ENCODE data around the gene UNC93A. TPM values are rescaled to one million over a fixed set of nuclear protein-coding genes. Genes with fewer than 3 reads are reported as not detected.

Gene UNC93A
- total and polyA plus RNA-seq, 9 of the 15 experiments (the other 6 are each of a cell fraction or from before 2014, with no cell fraction given), result not detected

DNA sequence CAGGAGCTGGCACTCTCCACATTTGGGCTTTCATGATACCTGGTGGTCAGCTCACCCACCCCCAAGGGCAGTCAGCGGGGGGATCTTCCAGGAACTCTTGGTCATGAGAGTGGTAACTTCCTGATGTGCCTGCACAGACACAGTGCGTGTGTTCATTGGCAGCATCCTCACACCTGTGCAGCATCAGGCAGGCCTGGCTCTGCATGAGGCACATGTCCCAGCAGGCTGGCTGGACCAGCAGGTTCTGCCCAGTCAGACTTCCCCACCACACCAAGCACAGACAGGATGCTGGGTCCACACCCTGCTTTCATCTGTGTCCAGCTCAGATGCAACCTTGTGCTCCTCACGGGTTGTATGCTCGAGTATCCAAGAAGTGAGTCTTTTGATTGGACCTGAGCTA, 15.7 kb upstream of the UNC93A start:
- no peak for ATAC-seq
- H3K4me3 ChIP-seq, result no peak overlapping the region
- peaks cover 0 to 36% of the 10 kb centered on the region in 2 experiments; a peak in 2 of 5 replicates for H3K27me3 ChIP-seq (ENCODE audit: control insufficient read depth in 2 of 2, insufficient read depth in 2 of 2, low read length in 2 of 2)
- no peak overlapping the region for H3K27ac ChIP-seq (ENCODE audit: extremely low read depth, low read depth, low read length)
- no peaks in the 10 kb centered on the region for H3K36me3 ChIP-seq (ENCODE audit: control insufficient read depth, insufficient read depth, low read length)
- no peak overlapping the region for H3K4me2 ChIP-seq (ENCODE audit: insufficient read depth, low read length)
- CTCF ChIA-PET (ENCODE audit: low intra/inter-chr PET ratio), result no interaction called here
- in situ Hi-C loops (cut with MboI), result loop anchor here (25.0 kb wide), 1 partner anchor 513 kb away; no protein-coding TSS in a partner anchor
- BruUV-seq (replicated peaks), result no TSS peak
- H3K9ac ChIP-seq (ENCODE audit: insufficient read depth in 1 of 2, low read depth in 2 of 2, low read length in 2 of 2), result no peak overlapping the region
- H3K79me2 ChIP-seq (ENCODE audit: control insufficient read depth, insufficient read depth, low read length), result no peaks in the 10 kb centered on the region
- no peak for FAIRE-seq
- no peak for DNase-seq (ENCODE audit: extremely low read depth in 1 of 4, low spot score in 3 of 4)
- H3K4me1 ChIP-seq (replicated peaks in 1 of 2; ENCODE audit: control insufficient read depth in 2 of 2, insufficient read depth in 2 of 2, low read length in 2 of 2), result no peaks in the 10 kb centered on the region
- no peaks in the 10 kb centered on the region for H3K9me1 ChIP-seq (ENCODE audit: control insufficient read depth, insufficient read depth, low read length)
- POLR2A ChIA-PET, result interaction anchor here (0.5 kb wide), 1 partner anchor 256 kb away, joined by 3 read pairs; no protein-coding TSS in a partner anchor
- WGBS (ENCODE audit: insufficient coverage, low coverage, missing lambda C conversion rate), result 0% methylated on average over 4 of the region's 4 CpGs
- no peaks in the 10 kb centered on the region for H4K20me1 ChIP-seq (replicated peaks; ENCODE audit: control insufficient read depth, insufficient read depth, low read length)
- no peak overlapping the region for H2AFZ ChIP-seq (ENCODE audit: low read depth, low read length)
- intact Hi-C loops (cut with micrococcal nuclease), result no loop called here
- H3K9me3 ChIP-seq (replicated peaks; ENCODE audit: control insufficient read depth, insufficient read depth, low read depth, low read length), result no peaks in the 10 kb centered on the region
- TF ChIP-seq, protein P1, sequence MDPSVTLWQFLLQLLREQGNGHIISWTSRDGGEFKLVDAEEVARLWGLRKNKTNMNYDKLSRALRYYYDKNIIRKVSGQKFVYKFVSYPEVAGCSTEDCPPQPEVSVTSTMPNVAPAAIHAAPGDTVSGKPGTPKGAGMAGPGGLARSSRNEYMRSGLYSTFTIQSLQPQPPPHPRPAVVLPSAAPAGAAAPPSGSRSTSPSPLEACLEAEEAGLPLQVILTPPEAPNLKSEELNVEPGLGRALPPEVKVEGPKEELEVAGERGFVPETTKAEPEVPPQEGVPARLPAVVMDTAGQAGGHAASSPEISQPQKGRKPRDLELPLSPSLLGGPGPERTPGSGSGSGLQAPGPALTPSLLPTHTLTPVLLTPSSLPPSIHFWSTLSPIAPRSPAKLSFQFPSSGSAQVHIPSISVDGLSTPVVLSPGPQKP (CRISPR knock-in tag; IDR thresholded peaks at IDR 0.05), result no peak
- TF ChIP-seq, protein P2, sequence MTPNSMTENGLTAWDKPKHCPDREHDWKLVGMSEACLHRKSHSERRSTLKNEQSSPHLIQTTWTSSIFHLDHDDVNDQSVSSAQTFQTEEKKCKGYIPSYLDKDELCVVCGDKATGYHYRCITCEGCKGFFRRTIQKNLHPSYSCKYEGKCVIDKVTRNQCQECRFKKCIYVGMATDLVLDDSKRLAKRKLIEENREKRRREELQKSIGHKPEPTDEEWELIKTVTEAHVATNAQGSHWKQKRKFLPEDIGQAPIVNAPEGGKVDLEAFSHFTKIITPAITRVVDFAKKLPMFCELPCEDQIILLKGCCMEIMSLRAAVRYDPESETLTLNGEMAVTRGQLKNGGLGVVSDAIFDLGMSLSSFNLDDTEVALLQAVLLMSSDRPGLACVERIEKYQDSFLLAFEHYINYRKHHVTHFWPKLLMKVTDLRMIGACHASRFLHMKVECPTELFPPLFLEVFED (CRISPR knock-in tag; conservative IDR thresholded peaks at IDR 0.05), result no peak
- TF ChIP-seq NFIC (IDR thresholded peaks at IDR 0.05), result no peak
- TF ChIP-seq, protein P3, sequence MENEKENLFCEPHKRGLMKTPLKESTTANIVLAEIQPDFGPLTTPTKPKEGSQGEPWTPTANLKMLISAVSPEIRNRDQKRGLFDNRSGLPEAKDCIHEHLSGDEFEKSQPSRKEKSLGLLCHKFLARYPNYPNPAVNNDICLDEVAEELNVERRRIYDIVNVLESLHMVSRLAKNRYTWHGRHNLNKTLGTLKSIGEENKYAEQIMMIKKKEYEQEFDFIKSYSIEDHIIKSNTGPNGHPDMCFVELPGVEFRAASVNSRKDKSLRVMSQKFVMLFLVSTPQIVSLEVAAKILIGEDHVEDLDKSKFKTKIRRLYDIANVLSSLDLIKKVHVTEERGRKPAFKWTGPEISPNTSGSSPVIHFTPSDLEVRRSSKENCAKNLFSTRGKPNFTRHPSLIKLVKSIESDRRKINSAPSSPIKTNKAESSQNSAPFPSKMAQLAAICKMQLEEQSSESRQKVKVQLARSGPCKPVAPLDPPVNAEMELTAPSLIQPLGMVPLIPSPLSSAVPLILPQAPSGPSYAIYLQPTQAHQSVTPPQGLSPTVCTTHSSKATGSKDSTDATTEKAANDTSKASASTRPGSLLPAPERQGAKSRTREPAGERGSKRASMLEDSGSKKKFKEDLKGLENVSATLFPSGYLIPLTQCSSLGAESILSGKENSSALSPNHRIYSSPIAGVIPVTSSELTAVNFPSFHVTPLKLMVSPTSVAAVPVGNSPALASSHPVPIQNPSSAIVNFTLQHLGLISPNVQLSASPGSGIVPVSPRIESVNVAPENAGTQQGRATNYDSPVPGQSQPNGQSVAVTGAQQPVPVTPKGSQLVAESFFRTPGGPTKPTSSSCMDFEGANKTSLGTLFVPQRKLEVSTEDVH (IDR thresholded peaks at IDR 0.05; ENCODE audit: low read depth, partially characterized antibody), result no peak
- TF ChIP-seq, protein P4, sequence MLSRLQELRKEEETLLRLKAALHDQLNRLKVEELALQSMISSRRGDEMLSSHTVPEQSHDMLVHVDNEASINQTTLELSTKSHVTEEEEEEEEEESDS (CRISPR knock-in tag; IDR thresholded peaks at IDR 0.05), result no peak
- TF ChIP-seq TFAM (CRISPR knock-in tag; conservative IDR thresholded peaks at IDR 0.05), result no peak
- no peak for TF ChIP-seq ZNF354B (CRISPR knock-in tag; IDR thresholded peaks at IDR 0.05)
- no peak for TF ChIP-seq NUFIP1 (IDR thresholded peaks at IDR 0.05; ENCODE audit: partially characterized antibody)
- TF ChIP-seq, protein P5, sequence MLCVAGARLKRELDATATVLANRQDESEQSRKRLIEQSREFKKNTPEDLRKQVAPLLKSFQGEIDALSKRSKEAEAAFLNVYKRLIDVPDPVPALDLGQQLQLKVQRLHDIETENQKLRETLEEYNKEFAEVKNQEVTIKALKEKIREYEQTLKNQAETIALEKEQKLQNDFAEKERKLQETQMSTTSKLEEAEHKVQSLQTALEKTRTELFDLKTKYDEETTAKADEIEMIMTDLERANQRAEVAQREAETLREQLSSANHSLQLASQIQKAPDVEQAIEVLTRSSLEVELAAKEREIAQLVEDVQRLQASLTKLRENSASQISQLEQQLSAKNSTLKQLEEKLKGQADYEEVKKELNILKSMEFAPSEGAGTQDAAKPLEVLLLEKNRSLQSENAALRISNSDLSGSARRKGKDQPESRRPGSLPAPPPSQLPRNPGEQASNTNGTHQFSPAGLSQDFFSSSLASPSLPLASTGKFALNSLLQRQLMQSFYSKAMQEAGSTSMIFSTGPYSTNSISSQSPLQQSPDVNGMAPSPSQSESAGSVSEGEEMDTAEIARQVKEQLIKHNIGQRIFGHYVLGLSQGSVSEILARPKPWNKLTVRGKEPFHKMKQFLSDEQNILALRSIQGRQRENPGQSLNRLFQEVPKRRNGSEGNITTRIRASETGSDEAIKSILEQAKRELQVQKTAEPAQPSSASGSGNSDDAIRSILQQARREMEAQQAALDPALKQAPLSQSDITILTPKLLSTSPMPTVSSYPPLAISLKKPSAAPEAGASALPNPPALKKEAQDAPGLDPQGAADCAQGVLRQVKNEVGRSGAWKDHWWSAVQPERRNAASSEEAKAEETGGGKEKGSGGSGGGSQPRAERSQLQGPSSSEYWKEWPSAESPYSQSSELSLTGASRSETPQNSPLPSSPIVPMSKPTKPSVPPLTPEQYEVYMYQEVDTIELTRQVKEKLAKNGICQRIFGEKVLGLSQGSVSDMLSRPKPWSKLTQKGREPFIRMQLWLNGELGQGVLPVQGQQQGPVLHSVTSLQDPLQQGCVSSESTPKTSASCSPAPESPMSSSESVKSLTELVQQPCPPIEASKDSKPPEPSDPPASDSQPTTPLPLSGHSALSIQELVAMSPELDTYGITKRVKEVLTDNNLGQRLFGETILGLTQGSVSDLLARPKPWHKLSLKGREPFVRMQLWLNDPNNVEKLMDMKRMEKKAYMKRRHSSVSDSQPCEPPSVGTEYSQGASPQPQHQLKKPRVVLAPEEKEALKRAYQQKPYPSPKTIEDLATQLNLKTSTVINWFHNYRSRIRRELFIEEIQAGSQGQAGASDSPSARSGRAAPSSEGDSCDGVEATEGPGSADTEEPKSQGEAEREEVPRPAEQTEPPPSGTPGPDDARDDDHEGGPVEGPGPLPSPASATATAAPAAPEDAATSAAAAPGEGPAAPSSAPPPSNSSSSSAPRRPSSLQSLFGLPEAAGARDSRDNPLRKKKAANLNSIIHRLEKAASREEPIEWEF (CRISPR knock-in tag; IDR thresholded peaks at IDR 0.05), result no peak
- TF ChIP-seq, protein P6, sequence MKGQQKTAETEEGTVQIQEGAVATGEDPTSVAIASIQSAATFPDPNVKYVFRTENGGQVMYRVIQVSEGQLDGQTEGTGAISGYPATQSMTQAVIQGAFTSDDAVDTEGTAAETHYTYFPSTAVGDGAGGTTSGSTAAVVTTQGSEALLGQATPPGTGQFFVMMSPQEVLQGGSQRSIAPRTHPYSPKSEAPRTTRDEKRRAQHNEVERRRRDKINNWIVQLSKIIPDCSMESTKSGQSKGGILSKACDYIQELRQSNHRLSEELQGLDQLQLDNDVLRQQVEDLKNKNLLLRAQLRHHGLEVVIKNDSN (CRISPR knock-in tag; IDR thresholded peaks at IDR 0.05), result no peak
- TF ChIP-seq SMARCA5 (IDR thresholded peaks at IDR 0.05), result no peak
- no peak for TF ChIP-seq ILF3 (IDR thresholded peaks at IDR 0.05; ENCODE audit: borderline replicate concordance)
